ENCODE measurements around the gene FBXL17. TPM values are rescaled to one million over a fixed set of nuclear protein-coding genes. Genes with fewer than 3 reads are reported as not detected.

Gene FBXL17
- total RNA-seq, 3 donors from 2014 or later, result 22.6 to 31.3 (median 28.8) TPM

- H3K27me3 ChIP-seq, result no peaks in the 10 kb centered on the region
- H3K4me3 ChIP-seq, result no peak overlapping the region
- no peak for DNase-seq (ENCODE audit: low spot score in 2 of 2)
- TF ChIP-seq POLR2A (IDR thresholded peaks at IDR 0.05) (no peak), CTCF (IDR thresholded peaks at IDR 0.05) (no peak), POLR2AphosphoS5 (IDR thresholded peaks at IDR 0.05) (no peak)
- intact Hi-C loops (cut with DNase I; ENCODE audit: low total_unique reads), result loop anchor here (10.0 kb wide), 1 partner anchor 235 kb away; no protein-coding TSS in a partner anchor
- H3K27ac ChIP-seq, result no peak overlapping the region
- H3K9me3 ChIP-seq, result peaks cover 3 to 4% of the 10 kb centered on the region in 2 donors
- H3K36me3 ChIP-seq, result no peaks in the 10 kb centered on the region
- H3K4me1 ChIP-seq, result no peaks in the 10 kb centered on the region
Measured at GRCh38 chr5:108059334-108059733, 322.6 kb downstream of the FBXL17 start.

- H3K9me3 ChIP-seq, result peaks cover 15 to 37% of the 10 kb centered on the region in 2 donors
- no peak for TF ChIP-seq POLR2AphosphoS5 (IDR thresholded peaks at IDR 0.05)
- TF ChIP-seq POLR2A (IDR thresholded peaks at IDR 0.05), result no peak
- TF ChIP-seq CTCF (IDR thresholded peaks at IDR 0.05), result no peak
- DNase-seq (ENCODE audit: low spot score in 2 of 2), result no peak
- H3K4me3 ChIP-seq, result no peak overlapping the region
- no peak overlapping the region for H3K27ac ChIP-seq
- no peaks in the 10 kb centered on the region for H3K4me1 ChIP-seq
- H3K27me3 ChIP-seq, result no peaks in the 10 kb centered on the region
- no peaks in the 10 kb centered on the region for H3K36me3 ChIP-seq
- intact Hi-C loops (cut with DNase I; ENCODE audit: low total_unique reads), result loop anchor here (10.0 kb wide), 1 partner anchor 230 kb away; no protein-coding TSS in a partner anchor
Measured at GRCh38 chr5:108054349-108054748, 327.5 kb downstream of the FBXL17 start.

DNA sequence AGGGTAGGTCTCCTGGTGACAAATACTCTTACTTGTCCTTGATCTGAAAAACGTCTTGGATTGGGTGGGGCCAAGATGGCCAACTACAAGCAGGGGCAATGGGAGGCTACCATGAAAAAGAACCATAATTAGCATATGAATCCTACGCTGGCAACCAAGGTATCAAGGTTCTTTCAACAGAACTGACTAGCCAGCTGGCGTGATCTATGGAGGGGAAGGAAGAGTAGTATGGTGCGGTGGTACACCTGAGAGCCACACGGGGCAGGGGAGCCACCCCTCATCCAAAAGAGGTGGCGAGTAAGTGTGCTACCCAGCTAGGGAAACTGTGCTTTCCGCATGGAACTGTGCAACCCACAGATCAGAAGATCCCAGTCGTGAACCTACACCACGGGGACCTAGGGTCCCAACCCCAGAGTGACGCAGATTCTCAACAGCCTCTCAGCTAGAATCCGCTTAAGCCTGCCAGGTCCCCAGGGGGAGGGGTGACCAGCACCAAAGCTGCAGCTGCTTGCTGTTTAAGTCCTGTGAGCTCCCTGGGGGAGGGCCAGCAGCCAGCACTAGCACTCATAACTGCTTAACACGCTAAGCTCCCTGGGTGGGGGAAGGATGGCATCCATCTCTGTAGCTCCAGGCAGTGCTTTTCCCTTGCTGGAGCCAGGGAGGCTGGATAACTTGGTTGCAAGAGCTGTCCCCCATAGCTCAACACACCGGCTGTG lies 334.8 kb downstream of the FBXL17 start:
- H3K9me3 ChIP-seq, result peaks cover 4 to 17% of the 10 kb centered on the region in 2 donors
- no peak for DNase-seq (ENCODE audit: low spot score in 2 of 2)
- no peak overlapping the region for H3K27ac ChIP-seq
- H3K27me3 ChIP-seq, result no peaks in the 10 kb centered on the region
- no peaks in the 10 kb centered on the region for H3K36me3 ChIP-seq
- intact Hi-C loops (cut with DNase I; ENCODE audit: low total_unique reads), result no loop called here
- no peak for TF ChIP-seq POLR2AphosphoS5 (IDR thresholded peaks at IDR 0.05)
- no peak for TF ChIP-seq CTCF (IDR thresholded peaks at IDR 0.05)
- TF ChIP-seq POLR2A (IDR thresholded peaks at IDR 0.05), result no peak
- H3K4me3 ChIP-seq, result no peak overlapping the region
- H3K4me1 ChIP-seq, result no peaks in the 10 kb centered on the region

DNA sequence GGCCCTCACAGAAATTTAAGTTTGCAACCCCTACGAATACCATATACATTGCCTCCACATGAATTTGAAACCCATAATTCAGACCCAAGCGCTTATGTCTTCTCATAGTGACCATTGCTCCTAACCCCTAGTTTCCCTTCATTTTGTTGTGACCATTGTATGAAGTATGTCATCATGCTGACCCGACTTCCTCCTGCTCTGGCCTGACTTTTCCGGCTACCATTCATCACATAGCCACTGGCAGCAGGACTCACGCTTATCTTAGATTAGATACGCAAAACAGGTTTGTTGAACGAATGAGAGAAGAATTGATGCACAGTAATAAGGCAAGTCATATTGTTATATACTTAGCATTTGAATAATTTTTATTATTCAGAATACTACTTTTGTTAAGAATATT lies 345.4 kb downstream of the FBXL17 start:
- TF ChIP-seq POLR2A (IDR thresholded peaks at IDR 0.05) (no peak), POLR2AphosphoS5 (IDR thresholded peaks at IDR 0.05) (no peak), CTCF (IDR thresholded peaks at IDR 0.05) (no peak)
- DNase-seq (ENCODE audit: low spot score in 2 of 2), result no peak
- intact Hi-C loops (cut with DNase I; ENCODE audit: low total_unique reads), result no loop called here
- Histone ChIP-seq H3K4me1 (no peaks in the 10 kb centered on the region), H3K27me3 (no peaks in the 10 kb centered on the region), H3K9me3 (no peaks in the 10 kb centered on the region), H3K4me3 (no peak overlapping the region), H3K36me3 (no peaks in the 10 kb centered on the region), H3K27ac (no peak overlapping the region)

- TF ChIP-seq POLR2AphosphoS5 (IDR thresholded peaks at IDR 0.05), result no peak
- no peak for TF ChIP-seq POLR2A (IDR thresholded peaks at IDR 0.05)
- no peak for TF ChIP-seq CTCF (IDR thresholded peaks at IDR 0.05)
- Histone ChIP-seq H3K9me3 (no peaks in the 10 kb centered on the region), H3K4me3 (no peak overlapping the region), H3K27ac (no peak overlapping the region), H3K4me1 (no peaks in the 10 kb centered on the region), H3K36me3 (no peaks in the 10 kb centered on the region), H3K27me3 (no peaks in the 10 kb centered on the region)
- intact Hi-C loops (cut with DNase I; ENCODE audit: low total_unique reads), result no loop called here
- no peak for DNase-seq (ENCODE audit: low spot score in 2 of 2)
Measured at GRCh38 chr5:108028883-108029282, 353.0 kb downstream of the FBXL17 start.

Data from breast epithelium (tissue), 4 donors.